ENCODE data around the gene MRGPRX2.

MRGPRX2 gene

DNA sequence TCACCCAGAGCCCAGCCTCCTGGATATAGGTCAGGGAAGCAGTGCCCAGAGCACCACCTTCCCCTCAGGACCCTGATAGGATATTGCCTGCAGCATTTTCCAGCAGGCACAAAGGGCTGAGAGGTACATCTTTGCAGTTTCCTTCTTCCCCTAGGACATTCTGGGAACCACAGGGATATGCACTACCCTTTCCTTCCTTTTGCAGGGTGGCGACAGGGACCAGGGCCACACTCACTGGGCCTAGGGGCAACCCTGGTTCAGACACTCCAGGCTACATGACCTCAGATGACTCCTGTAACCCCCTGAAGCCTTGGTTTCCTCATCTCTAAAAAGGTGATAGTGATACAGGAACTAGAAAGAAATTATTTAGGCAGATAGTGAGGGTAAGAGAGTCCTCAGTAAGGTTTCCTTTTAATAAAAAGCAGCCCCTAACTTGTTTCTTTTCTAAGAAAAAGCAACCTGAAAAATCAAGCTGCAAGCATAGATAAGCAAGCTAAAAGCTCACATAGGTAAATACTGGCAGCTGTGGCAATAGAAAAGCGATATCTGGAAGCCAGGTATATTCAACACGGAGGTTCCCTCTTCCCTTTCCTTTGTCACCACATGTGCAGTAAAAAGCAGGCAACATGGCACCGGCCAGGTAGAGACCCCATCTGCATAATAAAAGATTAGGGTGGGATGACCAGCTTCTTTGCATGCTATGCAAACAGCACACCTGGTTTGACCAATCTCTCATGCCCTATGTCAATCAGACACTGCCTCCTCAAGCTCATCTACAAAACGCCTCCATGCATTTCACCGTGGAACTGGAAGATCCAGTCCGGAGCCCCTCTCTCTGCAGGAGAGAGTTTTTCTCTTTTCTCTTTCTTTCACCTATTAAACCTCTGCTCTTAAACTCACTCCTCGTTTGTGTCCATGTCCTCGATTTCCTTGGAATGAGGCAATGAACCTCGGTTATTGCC, 13.2 kb upstream of the MRGPRX2 start:
- peak; percentile 95 for DNase-seq

DNA sequence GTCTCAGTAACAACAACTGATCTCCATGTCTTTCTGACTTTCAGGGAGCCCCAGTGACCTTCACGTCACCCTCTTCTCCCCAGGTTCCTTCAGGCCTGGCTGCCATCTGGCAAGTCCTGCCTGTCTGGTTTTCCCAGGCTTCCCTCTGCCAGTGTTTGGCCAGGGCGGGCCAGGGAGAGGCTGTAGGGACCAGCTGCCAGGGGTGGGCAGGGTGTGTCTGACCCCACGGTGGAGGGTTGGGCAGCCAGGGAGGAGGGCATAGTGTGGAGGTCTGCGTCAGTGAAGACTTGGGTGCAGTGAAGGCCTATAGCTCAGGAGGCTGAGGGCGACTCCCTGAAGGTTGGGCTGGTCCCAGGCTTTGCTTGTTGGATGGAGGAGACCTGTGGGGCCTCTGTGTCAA, 11.9 kb upstream of the MRGPRX2 start:
- DNase-seq = no peak

DNA sequence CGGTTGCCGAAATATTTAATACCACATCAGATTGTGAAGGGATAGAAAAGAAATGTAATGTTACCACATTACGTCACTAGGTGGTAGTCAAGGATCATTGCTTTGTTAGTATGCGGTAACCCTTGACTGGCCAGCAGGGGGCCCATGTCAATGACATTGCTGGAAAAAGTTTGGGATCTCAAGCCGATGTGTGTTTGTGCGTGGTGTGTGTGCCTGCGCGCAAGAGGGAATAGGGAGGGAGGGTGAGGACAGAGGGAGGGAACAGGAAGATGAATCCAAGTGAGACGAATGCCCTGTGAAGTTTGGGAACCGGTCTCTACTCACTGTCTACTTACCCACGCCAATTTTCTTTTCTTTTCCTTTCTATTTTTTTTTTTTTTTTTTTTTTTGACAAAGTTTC, 10.7 kb upstream of the MRGPRX2 start:
- DNase-seq = peak; percentile 86

DNA sequence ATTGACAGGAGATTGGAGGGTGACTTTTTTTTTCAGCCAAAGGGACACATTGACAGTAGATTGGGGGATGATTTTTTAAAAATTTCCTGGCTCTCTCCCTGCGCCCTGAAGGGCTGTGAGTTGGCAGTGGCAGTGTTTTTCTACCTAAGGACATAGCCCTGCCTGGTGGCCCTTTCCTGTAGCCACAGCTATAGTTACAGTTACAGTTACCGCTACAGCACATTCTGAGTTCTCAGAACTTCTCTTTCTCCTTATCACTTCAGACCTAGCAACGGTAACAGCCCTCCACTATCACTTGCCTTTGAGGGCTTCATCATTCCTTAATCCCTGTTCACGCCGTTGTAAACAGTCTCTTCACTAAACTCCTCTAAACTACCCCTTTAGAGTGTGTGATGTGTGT, 684 bp downstream of the MRGPRX2 start:
- no peak for DNase-seq

DNA sequence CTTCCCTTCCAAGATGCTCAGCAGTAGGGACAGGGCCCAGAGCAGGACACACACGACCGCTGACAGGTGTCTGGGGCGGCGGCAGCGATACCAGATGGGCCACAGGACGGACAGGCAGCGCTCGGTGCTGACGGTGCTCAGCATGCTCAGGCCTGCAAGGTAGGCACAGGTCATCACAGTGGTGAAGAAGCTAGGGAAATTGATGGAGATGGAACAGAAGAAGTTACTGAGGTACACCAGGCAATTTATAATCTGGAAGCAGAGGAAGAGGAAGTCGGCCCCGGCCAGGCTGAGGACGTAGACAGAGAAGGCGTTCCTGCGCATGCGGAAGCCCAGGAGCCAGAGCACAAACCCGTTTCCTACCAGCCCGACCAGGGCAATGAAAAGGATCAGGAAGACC, 4.6 kb downstream of the MRGPRX2 start:
- no peak for DNase-seq

DNA sequence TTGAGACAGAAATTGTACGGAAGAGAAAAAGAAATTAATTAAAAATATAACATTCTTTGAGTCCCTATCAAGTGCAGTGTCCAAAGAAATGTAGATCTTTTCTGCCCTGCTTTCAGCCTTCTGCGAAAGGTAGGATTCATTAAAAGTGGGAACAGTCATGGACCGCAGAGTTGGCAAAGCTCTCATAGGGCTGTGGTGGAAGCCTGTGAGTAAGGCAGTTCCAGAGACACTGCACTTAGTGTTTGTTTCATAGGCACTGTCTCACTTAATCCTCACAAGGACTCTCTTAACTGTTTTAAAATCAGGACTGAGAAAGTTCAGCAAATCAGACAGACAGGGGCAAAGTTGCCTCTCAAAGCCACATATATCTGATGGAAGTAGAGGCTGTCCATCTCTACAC, 5.5 kb downstream of the MRGPRX2 start:
- DNase-seq = no peak

DNA sequence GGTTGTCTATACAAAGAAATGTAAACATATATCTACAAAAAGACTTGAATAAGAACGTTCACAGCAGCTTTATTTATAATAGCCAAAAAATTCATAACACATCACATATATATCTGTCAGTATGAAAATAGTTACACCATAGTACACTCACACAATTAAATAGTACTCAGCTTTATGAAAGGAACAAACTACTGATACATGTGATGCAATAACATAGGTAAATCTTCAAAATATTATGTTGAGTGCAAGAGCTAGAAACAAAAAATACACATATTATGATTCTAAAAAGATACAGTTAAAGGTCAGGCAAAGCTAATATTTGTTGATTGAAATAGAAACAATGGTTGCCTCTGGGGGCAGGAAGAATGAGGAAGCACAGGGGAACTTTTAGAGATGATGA, 6.6 kb downstream of the MRGPRX2 start:
- DNase-seq = no peak

DNA sequence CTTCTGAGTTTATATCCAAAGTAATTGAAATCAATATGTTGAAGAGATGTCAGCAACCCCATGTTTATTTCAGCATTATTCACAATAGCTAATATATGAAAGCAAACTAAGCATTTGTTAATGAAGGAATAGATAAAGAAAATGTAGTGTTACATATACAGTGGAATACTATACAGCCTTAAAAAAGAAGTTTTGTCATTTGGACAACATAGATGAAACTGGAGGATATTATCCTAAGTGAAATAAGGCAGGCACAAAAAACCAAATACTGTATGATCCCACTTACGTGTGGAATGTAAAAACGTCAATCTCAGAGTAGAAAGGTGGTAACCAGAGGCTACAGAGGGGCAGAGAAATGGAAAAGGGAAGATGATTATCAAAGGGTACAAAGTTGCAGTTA, 10.2 kb downstream of the MRGPRX2 start:
- DNase-seq = no peak

DNA sequence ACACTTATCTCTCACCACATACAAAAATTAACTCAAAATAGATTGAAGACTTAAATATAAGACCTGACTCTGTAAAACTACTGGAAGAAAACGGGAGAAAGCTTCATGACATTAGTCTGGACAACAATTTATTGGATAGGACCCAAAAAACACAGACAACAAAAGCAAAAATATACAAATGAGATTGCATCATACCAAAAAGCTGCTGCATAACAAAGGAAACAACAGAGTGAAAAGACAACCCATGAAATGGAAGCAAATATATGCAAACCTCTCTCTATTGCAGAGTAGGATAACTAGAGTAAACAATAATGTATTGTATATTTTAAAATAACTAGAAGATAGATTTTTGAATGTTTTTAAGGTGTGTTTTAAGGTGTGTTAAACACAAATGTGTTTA, 11.2 kb downstream of the MRGPRX2 start:
- no peak for DNase-seq

DNA sequence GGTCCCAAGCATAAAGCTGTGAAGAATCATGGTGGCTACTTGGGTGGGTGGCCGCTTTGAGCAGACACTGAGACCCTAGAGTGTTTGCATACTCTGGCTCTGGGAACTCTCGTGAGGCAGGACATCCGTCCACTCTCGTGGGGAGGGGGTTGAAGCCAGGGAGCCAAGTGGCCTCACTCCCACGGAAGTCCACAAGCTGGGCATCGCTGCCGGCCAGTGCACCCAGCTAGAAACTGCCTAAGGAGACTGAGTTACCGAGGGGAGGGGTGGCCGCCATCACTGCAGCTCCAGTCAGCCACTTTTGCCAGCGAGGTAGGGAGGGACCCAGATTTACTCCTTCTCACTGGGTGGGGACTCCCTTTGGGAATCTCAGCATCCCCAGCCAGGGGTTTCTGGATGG, 20.5 kb downstream of the MRGPRX2 start:
- no peak for DNase-seq

DNA sequence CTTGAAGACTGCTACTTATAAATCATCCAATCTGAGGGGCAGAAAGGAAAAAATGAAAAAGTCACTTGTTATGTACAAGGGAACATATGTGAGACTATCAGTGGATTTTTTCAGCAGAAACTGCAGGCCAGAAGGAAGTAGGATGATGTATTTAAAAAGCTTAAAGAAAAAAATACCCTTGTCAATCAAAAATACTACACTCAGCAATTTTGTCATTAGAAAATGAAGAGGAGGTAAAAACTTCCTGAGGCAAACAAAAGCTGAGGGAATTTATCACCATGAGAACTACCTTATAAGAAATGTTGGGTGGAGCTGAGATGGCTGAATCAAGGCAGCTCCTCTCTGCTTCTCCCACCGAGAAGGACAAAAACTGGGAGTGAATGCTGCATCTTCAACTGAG, 21.1 kb downstream of the MRGPRX2 start:
- DNase-seq = no peak

DNA sequence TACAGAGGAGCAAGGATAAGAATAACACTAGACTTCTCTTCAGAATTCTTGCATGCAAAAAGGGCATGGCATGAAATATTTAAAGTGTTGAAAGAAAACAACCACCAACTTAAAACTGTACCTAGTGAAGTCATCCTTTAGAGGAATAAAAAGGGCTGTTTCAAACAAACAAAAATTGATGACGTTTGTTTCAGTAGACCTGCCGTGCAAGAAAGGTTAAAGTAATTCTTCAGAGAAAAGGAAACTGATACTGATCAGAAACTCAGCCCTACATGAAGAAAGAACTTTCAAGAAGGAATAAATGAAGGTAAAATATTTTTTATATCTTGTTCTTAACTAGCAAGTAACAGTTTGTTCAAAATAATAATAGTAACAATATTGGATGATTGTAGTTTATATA, 27.5 kb downstream of the MRGPRX2 start:
- DNase-seq = no peak

DNA sequence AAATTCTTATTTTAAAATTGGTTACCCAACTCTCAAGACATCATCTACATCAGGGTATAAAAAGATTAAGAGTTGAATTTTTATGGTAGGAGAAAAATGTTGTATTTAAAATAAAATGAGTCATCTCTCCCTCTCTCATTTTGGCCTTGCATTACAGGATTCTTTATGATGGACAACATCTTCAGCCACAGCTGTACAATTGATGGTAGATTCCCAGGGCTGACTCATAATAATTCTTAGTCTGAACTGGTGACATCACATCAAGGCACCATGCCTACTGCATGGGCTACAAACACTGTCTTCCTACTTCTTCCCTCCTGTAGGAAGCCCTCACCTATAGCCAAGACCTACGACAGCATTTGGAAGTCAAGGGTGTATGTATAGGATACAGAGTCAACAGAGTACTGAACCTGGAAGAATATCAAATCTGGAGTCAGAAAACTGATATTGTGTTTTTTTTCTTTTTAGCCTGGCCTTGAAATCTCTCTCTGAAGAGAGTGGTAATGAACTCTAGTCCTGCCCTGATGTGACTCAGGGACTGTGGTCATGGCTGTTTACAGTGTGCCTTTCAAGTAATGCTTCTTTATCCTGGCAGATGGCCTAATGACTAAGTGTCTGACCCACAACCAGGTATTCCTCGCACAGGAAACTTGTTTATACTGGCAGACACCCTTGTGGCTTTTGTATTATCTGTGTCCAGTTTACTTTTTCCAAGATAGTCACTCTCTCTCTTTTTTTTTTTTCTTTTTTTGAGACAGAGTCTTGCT, 32.5 kb downstream of the MRGPRX2 start:
- no peak for DNase-seq

DNA sequence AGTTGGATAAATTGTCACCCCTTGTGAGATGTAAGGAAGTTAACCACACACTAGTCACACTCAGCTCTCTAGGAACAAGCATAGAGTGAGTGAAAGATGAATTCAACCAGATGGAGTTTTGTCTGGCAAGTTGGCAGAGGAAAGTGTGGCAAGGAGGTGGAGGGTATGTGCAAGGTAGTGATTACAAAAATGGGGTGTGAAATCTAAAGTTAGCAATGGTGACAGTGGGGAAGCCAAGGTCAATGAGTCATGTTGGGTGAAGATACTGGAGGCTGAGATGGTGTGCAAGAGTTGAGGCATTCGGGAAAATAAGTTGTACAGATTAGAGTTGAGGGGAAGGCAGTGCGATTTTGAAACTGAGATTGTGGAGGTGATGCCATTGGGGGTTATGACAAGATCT, 33.7 kb downstream of the MRGPRX2 start:
- DNase-seq = no peak

DNA sequence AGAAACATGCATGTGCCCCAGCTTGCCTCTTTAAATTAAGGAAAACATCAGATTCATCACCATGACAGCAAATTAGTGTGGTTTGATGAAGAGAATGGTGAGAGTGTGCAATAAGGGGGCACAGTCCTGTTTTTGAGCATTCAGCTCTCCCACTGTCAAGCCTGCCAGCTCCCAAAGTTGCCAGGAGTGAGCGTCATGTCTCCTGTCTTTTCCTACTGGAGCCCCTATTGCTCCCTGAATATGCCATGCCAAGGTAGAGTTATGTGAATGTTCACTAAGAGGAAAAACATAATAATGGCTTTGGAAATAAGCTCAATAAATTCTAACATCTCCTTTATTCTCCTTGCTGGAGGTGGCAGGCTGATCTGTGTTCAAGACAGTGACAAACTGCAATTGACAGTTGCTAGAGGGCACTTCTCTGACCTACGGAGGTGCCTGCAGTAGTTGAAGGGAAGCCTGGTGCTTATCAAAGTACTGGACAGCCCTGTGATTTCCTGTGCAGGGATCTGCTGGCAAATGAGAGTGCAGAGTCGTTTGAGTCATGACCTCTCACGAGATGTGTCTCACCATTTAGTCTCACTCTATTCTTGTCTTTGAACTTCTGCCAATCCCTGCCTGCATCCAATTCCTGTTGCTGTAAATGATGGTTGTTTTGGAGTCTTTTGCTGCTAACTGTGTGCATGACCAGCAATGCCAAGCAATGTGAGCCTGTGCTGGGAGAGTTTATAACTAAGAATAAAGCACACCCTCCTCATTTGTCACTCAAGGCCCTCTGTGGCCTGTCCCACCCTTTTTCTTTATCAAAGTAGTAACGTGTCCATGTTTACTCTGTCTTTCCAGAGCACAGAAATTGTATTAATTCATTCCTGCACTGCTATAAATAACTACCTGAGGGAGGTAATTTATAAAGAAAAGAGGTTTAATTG, 34.8 kb downstream of the MRGPRX2 start:
- DNase-seq = no peak

DNA sequence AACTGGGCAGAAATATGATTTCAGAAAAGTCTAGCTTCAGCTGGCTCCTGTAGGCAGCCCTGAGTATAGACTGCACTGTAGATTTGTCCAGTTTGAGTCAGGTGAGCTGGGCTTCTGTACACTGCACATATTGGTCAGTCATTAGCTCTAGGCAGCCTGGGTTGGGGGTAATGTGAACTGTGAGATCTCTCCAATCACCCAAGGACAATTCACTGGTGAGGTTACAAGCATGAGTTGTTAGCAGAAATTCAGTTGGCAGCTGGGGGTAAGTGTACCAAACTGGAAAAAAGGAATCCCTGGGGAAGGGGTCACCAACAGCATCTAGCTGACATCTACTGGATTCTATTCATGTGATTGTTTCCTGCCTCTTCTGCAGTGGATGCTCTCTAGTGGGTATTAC, 39.7 kb downstream of the MRGPRX2 start:
- DNase-seq = no peak

DNA sequence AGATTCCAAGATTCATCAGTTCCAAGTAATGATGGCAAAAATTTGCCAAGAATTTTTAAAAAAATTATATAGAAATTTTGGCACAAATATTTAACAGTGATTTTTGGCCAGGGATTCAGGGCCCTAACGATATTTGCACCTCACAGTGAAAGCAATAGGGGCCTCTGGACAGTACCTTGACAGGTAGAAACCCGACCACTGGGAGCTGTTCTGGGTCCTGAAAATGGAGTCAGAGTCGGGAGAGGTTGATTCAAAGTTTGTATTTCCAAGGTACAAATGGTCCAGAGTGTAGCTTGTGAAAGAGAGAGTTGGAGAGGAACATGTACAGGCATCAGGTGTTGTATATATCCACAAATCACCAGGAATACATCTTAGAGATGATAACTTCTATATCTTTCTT, 41.6 kb downstream of the MRGPRX2 start:
- DNase-seq = no peak

DNA sequence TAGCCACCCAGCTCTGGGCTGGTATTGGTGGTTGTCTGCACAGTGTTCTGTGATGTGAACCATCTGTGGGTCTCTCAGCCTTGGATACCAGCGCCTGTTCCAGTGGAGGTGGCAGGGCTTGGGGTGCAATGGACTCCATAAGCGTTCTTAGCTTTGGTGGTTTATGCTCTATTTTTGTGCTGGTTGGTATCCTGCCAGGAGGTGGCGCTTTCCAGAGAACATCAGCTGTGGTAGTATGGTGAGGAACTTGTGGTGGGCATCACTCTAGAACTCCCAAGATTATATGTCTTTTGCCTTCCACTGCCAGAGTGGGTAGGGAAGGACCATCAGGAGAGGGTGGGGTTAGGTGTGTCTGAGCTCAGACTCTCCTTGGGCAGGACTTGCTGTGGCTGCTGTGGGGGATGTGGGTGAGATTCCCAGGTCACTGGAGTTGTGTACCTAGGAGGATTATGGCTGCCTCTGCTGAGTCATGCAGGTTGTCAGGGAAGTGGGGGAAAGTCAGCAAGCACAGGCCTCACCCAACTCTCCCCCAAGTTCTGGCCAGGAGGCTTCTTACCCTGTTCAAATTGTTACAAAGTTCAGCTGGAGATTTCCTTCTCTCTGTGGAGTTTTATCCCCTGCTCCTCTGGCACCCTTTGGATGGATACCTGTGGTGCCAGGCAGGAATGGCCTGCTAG, 47.2 kb downstream of the MRGPRX2 start:
- DNase-seq = no peak

DNA sequence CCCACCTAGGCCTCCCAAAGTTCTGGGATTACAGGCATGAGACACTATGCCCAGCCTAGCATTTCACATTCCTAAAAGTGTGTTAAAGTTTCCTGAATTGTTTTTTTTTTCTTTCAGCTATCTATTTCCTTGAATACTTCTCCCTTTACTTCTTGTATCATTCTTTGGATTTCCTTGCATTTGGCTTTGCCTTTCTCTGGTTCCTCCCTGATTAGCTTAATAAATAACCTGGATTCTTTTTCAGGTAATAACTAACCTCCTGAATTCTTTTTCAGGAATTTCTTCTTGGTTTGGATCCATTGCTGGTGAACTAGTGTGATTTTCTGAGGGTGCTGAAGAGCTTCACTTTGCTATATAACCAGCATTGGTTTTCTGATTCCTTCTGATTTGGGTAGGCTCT, 47.9 kb downstream of the MRGPRX2 start:
- DNase-seq = no peak
